HG03565 (cell line): ENCODE data around the gene ATP1A4.

Experiments
- ATAC-seq: cut with Tn5 transposase; IDR thresholded peaks from one replicate; pipeline ENCODE4 v1.9.1; 2021; ENCODE audit warnings: mild to moderate bottlenecking, moderate library complexity; ENCODE audit not compliant: unreplicated experiment

The ATP1A4 gene

GRCh38 chr1:160224606-160225005 is 73.2 kb downstream of the ATP1A4 start:
- ATAC-seq, result no peak

GRCh38 chr1:160225345-160225744 is 73.9 kb downstream of the ATP1A4 start:
- no peak for ATAC-seq

GRCh38 chr1:160226623-160227022 is 75.2 kb downstream of the ATP1A4 start:
- no peak for ATAC-seq

GRCh38 chr1:160227034-160227433 is 75.6 kb downstream of the ATP1A4 start:
- no peak for ATAC-seq

- no peak for ATAC-seq
These were observed 76.2 kb downstream of the ATP1A4 start for GRCh38 chr1:160227561-160227960.

GRCh38 chr1:160228431-160228830 is 77.0 kb downstream of the ATP1A4 start:
- no peak for ATAC-seq

GRCh38 chr1:160232911-160233310 is 81.5 kb downstream of the ATP1A4 start:
- no peak for ATAC-seq
